HL-60 (cell line): ENCODE results near the gene ZFP62.

ENCODE experiments used
- GABPA ChIP-seq: IDR thresholded peaks from 2 replicates; pipeline ENCODE4 v1.6.1; 2012; ENCODE audit warnings: low read depth
- POLR2AphosphoS5 ChIP-seq: IDR thresholded peaks from 2 replicates; pipeline ENCODE4 v1.6.1; 2012; ENCODE audit warnings: low read depth
- SPI1 ChIP-seq: IDR thresholded peaks from 2 replicates; pipeline ENCODE4 v1.6.1; 2012; ENCODE audit warnings: low read depth, mild to moderate bottlenecking, borderline replicate concordance
- TF ChIP-seq, protein P1 (sequence below): IDR thresholded peaks from one replicate; pipeline ENCODE4 v1.5.1; 2011; ENCODE audit warnings: low read length, control low read depth, inconsistent platforms; ENCODE audit not compliant: insufficient read depth
- TF ChIP-seq, protein P2 (sequence below): IDR thresholded peaks from 2 replicates; pipeline ENCODE4 v1.6.1; 2012; ENCODE audit warnings: low read depth; ENCODE audit not compliant: insufficient replicate concordance

DNA sequence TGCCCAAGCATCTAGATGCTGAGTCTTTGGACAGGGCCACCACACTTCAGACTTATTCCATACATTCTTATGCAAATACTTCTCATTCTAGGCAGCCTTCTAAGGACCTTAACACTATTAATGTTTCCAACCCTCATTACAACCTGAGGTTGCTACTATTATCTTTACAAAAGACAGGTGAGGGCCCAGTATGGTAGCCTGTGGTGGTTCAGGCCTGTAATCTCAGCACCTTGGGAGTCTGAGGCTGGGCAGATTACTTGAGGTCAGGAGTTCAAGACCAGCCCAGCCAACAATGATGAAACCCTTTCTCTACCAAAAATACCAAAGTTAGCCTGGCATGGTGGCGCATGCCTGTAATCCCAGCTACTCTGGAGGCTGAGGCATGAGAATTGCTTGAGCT is 16.2 kb downstream of the ZFP62 start:
- TF ChIP-seq POLR2AphosphoS5 = no peak
- TF ChIP-seq, protein P1, sequence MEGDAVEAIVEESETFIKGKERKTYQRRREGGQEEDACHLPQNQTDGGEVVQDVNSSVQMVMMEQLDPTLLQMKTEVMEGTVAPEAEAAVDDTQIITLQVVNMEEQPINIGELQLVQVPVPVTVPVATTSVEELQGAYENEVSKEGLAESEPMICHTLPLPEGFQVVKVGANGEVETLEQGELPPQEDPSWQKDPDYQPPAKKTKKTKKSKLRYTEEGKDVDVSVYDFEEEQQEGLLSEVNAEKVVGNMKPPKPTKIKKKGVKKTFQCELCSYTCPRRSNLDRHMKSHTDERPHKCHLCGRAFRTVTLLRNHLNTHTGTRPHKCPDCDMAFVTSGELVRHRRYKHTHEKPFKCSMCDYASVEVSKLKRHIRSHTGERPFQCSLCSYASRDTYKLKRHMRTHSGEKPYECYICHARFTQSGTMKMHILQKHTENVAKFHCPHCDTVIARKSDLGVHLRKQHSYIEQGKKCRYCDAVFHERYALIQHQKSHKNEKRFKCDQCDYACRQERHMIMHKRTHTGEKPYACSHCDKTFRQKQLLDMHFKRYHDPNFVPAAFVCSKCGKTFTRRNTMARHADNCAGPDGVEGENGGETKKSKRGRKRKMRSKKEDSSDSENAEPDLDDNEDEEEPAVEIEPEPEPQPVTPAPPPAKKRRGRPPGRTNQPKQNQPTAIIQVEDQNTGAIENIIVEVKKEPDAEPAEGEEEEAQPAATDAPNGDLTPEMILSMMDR = no peak
- TF ChIP-seq, protein P2, sequence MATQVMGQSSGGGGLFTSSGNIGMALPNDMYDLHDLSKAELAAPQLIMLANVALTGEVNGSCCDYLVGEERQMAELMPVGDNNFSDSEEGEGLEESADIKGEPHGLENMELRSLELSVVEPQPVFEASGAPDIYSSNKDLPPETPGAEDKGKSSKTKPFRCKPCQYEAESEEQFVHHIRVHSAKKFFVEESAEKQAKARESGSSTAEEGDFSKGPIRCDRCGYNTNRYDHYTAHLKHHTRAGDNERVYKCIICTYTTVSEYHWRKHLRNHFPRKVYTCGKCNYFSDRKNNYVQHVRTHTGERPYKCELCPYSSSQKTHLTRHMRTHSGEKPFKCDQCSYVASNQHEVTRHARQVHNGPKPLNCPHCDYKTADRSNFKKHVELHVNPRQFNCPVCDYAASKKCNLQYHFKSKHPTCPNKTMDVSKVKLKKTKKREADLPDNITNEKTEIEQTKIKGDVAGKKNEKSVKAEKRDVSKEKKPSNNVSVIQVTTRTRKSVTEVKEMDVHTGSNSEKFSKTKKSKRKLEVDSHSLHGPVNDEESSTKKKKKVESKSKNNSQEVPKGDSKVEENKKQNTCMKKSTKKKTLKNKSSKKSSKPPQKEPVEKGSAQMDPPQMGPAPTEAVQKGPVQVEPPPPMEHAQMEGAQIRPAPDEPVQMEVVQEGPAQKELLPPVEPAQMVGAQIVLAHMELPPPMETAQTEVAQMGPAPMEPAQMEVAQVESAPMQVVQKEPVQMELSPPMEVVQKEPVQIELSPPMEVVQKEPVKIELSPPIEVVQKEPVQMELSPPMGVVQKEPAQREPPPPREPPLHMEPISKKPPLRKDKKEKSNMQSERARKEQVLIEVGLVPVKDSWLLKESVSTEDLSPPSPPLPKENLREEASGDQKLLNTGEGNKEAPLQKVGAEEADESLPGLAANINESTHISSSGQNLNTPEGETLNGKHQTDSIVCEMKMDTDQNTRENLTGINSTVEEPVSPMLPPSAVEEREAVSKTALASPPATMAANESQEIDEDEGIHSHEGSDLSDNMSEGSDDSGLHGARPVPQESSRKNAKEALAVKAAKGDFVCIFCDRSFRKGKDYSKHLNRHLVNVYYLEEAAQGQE = no peak
- TF ChIP-seq SPI1 = no peak
- no peak for TF ChIP-seq GABPA
